ENCODE results near the gene OAT. TPM values are rescaled to one million over a fixed set of nuclear protein-coding genes. Genes with fewer than 3 reads are reported as not detected.

OAT gene
- polyA plus RNA-seq, 2 of the 4 experiments (the other 2 are of a cell fraction), result 81.3 to 97.6 TPM

DNA sequence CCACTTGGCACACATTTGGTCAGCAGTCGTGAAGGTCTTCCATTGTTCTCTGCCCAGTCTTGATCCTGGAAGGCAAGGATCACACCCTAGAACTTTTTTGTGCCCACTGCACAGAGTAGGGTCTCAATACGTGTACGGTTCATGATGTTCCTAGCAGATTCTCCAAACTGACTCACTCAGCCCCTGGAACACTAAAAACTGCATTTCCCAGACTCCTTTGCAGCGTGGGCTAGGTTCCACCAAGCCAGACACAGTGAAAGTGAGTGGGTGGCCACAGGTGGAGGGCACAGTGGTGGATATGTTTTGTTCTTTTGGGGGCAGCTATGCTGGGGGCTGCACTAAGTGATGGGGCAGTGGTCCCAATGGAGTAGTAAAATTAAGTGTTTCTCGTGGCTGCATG, 41.4 kb upstream of the OAT start:
- 75% methylated on average over 2 of the region's 5 CpGs for WGBS (ENCODE audit: missing lambda C conversion rate)
- no peak for ATAC-seq
- CTCF ChIA-PET, result interaction anchor here (1.1 to 2.1 kb wide), 5 partner anchors 9 to 466 kb away, joined by 3 to 6 read pairs (median 5); no protein-coding TSS in a partner anchor
- POLR2A ChIA-PET, result no interaction called here
- no peak for FAIRE-seq
- Histone ChIP-seq H3K27ac (no peak overlapping the region), H3K4me2 (no peak overlapping the region), H3K9me3 (no peaks in the 10 kb centered on the region), H3K4me1 (peaks cover 5% of the 10 kb centered on the region; the same call in 1 of the 3 replicates), H3K4me3 (no peak overlapping the region)
- DNase-seq (ENCODE audit: low read depth in 1 of 2, low spot score in 1 of 2), result no peak
- TF ChIP-seq RCOR1 (IDR thresholded peaks at IDR 0.05; ENCODE audit: low read depth, low read length), result no peak
- no peak for TF ChIP-seq NR3C1 (IDR thresholded peaks at IDR 0.05)
- TF ChIP-seq FOXS1 (CRISPR knock-in tag; IDR thresholded peaks at IDR 0.05), result no peak
- no peak for TF ChIP-seq CBX2 (IDR thresholded peaks at IDR 0.05; ENCODE audit: borderline replicate concordance, low read depth)

DNA sequence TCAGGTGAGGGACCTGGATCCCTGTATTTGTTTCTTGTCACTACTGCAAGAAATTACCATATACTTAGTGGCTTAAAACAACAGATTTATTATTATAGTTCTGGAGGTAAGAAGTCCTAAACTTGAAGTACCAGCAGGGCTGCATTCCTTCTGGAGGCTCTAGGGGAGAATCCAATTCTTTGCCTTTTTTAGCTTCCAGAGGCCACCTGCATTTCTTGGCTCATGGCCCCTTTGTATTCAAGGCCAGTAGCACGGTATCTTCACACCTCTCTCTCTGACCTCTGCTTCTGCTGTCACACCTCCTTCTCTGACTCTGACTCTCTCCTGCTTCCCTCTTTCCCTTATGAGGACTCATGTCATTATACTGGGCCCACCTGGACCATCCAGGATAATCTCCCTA, 40.7 kb upstream of the OAT start:
- Histone ChIP-seq H3K4me3 (no peak overlapping the region), H3K27ac (no peak overlapping the region), H3K4me2 (no peak overlapping the region), H3K9me3 (no peaks in the 10 kb centered on the region), H3K4me1 (0 out of 3 replicates have a peak, but pooled peaks cover 4% of the 10 kb centered on the region)
- DNase-seq (ENCODE audit: low read depth in 1 of 2, low spot score in 1 of 2), result no peak
- 77% methylated on average over 1 of the region's 1 CpG for WGBS (ENCODE audit: missing lambda C conversion rate)
- no peak for ATAC-seq
- FAIRE-seq, result no peak
- POLR2A ChIA-PET, result interaction anchor here (0.6 kb wide), 1 partner anchor 19 kb away, joined by 7 read pairs; no protein-coding TSS in a partner anchor
- CTCF ChIA-PET, result interaction anchor here (1.7 kb wide), 1 partner anchor 465 kb away, joined by 5 read pairs; no protein-coding TSS in a partner anchor
- TF ChIP-seq, protein P1, sequence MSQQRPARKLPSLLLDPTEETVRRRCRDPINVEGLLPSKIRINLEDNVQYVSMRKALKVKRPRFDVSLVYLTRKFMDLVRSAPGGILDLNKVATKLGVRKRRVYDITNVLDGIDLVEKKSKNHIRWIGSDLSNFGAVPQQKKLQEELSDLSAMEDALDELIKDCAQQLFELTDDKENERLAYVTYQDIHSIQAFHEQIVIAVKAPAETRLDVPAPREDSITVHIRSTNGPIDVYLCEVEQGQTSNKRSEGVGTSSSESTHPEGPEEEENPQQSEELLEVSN (IDR thresholded peaks at IDR 0.05; ENCODE audit: borderline replicate concordance, low read depth), result no peak
- TF ChIP-seq MAZ (IDR thresholded peaks at IDR 0.05; ENCODE audit: borderline replicate concordance, low read depth, low read length), result no peak
- no peak for TF ChIP-seq POLR2AphosphoS2 (conservative IDR thresholded peaks at IDR 0.05; ENCODE audit: low read length)
- no peak for TF ChIP-seq CHD2 (IDR thresholded peaks at IDR 0.05; ENCODE audit: low read length, partially characterized antibody)
- no peak for TF ChIP-seq KDM1A (IDR thresholded peaks at IDR 0.05; ENCODE audit: low read depth)
- TF ChIP-seq, protein P2, sequence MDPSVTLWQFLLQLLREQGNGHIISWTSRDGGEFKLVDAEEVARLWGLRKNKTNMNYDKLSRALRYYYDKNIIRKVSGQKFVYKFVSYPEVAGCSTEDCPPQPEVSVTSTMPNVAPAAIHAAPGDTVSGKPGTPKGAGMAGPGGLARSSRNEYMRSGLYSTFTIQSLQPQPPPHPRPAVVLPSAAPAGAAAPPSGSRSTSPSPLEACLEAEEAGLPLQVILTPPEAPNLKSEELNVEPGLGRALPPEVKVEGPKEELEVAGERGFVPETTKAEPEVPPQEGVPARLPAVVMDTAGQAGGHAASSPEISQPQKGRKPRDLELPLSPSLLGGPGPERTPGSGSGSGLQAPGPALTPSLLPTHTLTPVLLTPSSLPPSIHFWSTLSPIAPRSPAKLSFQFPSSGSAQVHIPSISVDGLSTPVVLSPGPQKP (IDR thresholded peaks at IDR 0.05; ENCODE audit: low read depth, low read length), result no peak
- no peak for TF ChIP-seq MAFK (IDR thresholded peaks at IDR 0.05; ENCODE audit: partially characterized antibody)
- no peak for TF ChIP-seq HOXB13 (CRISPR knock-in tag; IDR thresholded peaks at IDR 0.05; ENCODE audit: low read depth)
- no peak for TF ChIP-seq CBX2 (IDR thresholded peaks at IDR 0.05; ENCODE audit: borderline replicate concordance, low read depth)
- TF ChIP-seq ESRRA (IDR thresholded peaks at IDR 0.05; ENCODE audit: borderline replicate concordance, low read length), result no peak

DNA sequence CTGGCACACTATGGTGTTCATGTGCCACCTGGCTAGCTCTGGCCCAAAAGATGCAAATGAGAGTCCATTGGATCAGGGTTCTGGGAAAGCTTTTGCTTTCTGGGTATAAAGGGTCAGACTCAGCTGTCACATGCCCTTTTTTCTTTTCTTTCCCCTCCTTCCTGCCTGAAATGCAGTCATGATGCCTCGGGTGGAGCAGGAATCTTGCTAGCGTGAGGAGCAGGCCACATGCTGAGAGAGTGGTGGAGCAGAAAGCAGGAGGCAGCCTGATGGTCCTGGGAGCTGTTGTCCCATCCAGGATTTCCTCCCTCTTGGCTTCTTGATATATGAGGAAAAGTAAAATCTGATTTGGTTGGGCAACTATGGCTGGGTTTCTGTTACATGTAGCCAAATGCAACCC, 40.2 kb upstream of the OAT start:
- FAIRE-seq, result no peak
- TF ChIP-seq FOSB (CRISPR knock-in tag; IDR thresholded peaks at IDR 0.05) (no peak), TP53 (CRISPR knock-in tag; IDR thresholded peaks at IDR 0.05) (no peak), POLR2A (IDR thresholded peaks at IDR 0.05; ENCODE audit: low read length) (no peak)
- ChIA-PET POLR2A (no interaction called here), CTCF (interaction anchor here (1.7 kb wide), 1 partner anchor 464 kb away, joined by 5 read pairs; no protein-coding TSS in a partner anchor)
- no peak overlapping the region for H3K4me2 ChIP-seq
- 54% methylated on average over 2 of the region's 2 CpGs for WGBS (ENCODE audit: missing lambda C conversion rate)
- H3K27ac ChIP-seq, result no peak overlapping the region
- 0 out of 3 replicates have a peak, but pooled peaks cover 4% of the 10 kb centered on the region for H3K4me1 ChIP-seq
- no peak for DNase-seq (ENCODE audit: low read depth in 1 of 2, low spot score in 1 of 2)
- ATAC-seq, result no peak
- no peak overlapping the region for H3K4me3 ChIP-seq
- H3K9me3 ChIP-seq, result no peaks in the 10 kb centered on the region

DNA sequence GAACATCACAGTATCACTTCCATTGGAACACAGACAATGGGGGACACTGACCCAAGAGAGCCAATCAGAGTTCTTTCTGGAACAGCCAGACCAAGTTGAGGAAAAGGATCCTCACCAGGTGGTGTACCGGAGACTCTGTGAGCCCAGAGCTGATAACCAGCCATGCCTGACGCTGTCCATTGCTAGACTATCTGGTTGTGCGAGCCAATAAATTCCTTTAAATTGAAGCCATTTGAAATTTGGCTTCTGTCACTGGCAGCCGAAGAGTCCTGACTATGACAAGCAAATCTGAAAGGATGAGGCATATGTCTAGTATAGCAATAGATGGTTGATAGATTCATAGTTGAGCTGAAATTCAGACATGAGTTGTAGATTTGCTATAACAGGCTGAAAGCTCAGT, 39.8 kb upstream of the OAT start:
- Histone ChIP-seq H3K4me1 (0 out of 3 replicates have a peak, but pooled peaks cover 4% of the 10 kb centered on the region), H3K9me3 (no peaks in the 10 kb centered on the region), H3K4me3 (no peak overlapping the region), H3K27ac (no peak overlapping the region), H3K4me2 (no peak overlapping the region)
- TF ChIP-seq ZSCAN20 (CRISPR knock-in tag; IDR thresholded peaks at IDR 0.05) (no peak), BHLHE40 (IDR thresholded peaks at IDR 0.05; ENCODE audit: low read depth, low read length) (no peak), MYC (IDR thresholded peaks at IDR 0.05; ENCODE audit: borderline replicate concordance, low read length) (no peak), CBX8 (IDR thresholded peaks at IDR 0.05) (no peak), FOSL2 (IDR thresholded peaks at IDR 0.05) (no peak), FOSL2 (CRISPR knock-in tag; IDR thresholded peaks at IDR 0.05) (no peak), KDM1A (IDR thresholded peaks at IDR 0.05; ENCODE audit: low read depth) (no peak)
- TF ChIP-seq, protein P3, sequence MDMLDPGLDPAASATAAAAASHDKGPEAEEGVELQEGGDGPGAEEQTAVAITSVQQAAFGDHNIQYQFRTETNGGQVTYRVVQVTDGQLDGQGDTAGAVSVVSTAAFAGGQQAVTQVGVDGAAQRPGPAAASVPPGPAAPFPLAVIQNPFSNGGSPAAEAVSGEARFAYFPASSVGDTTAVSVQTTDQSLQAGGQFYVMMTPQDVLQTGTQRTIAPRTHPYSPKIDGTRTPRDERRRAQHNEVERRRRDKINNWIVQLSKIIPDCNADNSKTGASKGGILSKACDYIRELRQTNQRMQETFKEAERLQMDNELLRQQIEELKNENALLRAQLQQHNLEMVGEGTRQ (IDR thresholded peaks at IDR 0.05), result no peak
- ATAC-seq, result no peak
- no peak for FAIRE-seq
- no peak for DNase-seq (ENCODE audit: low read depth in 1 of 2, low spot score in 1 of 2)
- ChIA-PET CTCF (interaction anchor here (1.7 kb wide), 1 partner anchor 464 kb away, joined by 5 read pairs; no protein-coding TSS in a partner anchor), POLR2A (no interaction called here)
- 88% methylated on average over 4 of the region's 4 CpGs for WGBS (ENCODE audit: missing lambda C conversion rate)

Measured in A549 (cell line).